Suprapubic skin (tissue), 4 donors: Measurements from ENCODE around the gene MYH11.

Experiments used
- POLR2A ChIP-seq, 2 donors: fragments of 450-650 bp; IDR thresholded peaks; one replicate each; pipeline ENCODE4 v1.6.1; 2017; ENCODE audit warnings: antibody characterized with exemption in 2 of 2, mild to moderate bottlenecking in 2 of 2, moderate library complexity in 2 of 2
- POLR2AphosphoS5 ChIP-seq, 3 donors: sonication (generic); formaldehyde crosslinking; IDR thresholded peaks; one replicate each; pipeline ENCODE4 v1.6.1; 2017; ENCODE audit warnings: antibody characterized with exemption in 3 of 3
- TF ChIP-seq, protein P1 (sequence below), 2 donors: fragments of 200-600 bp in 1 of 2; fragments of 450-650 bp in 1 of 2; sonication (generic) in 1 of 2; IDR thresholded peaks; one replicate each; pipeline ENCODE4 v1.5.1; 2016 to 2019; ENCODE audit warnings: antibody characterized with exemption in 2 of 2, mild to moderate bottlenecking in 1 of 2, moderate library complexity in 1 of 2

DNA sequence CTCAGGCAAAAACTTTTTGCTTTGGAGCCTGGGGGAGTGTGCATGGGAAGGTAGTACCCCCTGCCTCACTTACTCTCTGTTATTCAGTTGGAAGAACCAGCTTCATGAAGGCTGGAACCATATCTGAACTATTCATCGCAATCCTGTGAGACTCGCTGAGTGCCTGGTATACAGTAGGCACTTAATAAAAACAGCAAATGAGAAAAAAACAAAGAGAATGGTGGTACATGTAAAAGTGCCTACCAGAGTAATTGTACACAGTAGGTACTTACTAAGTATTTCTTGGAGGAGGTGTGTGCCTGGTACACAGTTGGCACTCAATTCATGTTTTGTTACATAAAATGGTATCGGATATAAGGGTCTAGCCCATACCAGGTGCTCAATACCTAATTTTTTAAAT lies 75.2 kb downstream of the MYH11 start:
- TF ChIP-seq, protein P1, sequence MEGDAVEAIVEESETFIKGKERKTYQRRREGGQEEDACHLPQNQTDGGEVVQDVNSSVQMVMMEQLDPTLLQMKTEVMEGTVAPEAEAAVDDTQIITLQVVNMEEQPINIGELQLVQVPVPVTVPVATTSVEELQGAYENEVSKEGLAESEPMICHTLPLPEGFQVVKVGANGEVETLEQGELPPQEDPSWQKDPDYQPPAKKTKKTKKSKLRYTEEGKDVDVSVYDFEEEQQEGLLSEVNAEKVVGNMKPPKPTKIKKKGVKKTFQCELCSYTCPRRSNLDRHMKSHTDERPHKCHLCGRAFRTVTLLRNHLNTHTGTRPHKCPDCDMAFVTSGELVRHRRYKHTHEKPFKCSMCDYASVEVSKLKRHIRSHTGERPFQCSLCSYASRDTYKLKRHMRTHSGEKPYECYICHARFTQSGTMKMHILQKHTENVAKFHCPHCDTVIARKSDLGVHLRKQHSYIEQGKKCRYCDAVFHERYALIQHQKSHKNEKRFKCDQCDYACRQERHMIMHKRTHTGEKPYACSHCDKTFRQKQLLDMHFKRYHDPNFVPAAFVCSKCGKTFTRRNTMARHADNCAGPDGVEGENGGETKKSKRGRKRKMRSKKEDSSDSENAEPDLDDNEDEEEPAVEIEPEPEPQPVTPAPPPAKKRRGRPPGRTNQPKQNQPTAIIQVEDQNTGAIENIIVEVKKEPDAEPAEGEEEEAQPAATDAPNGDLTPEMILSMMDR (IDR thresholded peaks at IDR 0.05), result no peak
- TF ChIP-seq POLR2A (IDR thresholded peaks at IDR 0.05) (no peak), POLR2AphosphoS5 (IDR thresholded peaks at IDR 0.05) (no peak)
